ENCODE data around the gene CYLD. TPM values are rescaled to one million over a fixed set of nuclear protein-coding genes. Genes with fewer than 3 reads are reported as not detected.

CYLD gene
- total RNA-seq, 4 donors from 2014 or later, result 5.2 to 56.5 (median 34.1) TPM

- intact Hi-C loops (cut with DNase I; ENCODE audit: low total_unique reads) (no loop called here), in situ Hi-C loops (cut with MboI; ENCODE audit: low pct_ligation_motif_present in 1 of 4, low pct_unique_long_range_greater_than_20kb in 1 of 4, low sequenced_read_pairs in 3 of 4) (no loop called here)
- no peak overlapping the region for H3K4me3 ChIP-seq
- TF ChIP-seq POLR2AphosphoS5 (IDR thresholded peaks at IDR 0.05), result no peak
- no peak for TF ChIP-seq EP300 (IDR thresholded peaks at IDR 0.05; ENCODE audit: low read depth)
- no peak for TF ChIP-seq CTCF (IDR thresholded peaks at IDR 0.05)
- no peak for TF ChIP-seq POLR2A (IDR thresholded peaks at IDR 0.05)
- peaks cover 0 to 11% of the 10 kb centered on the region in 2 donors for H3K9me3 ChIP-seq
- peaks cover 0 to 19% (median 0%) of the 10 kb centered on the region in 4 donors for H3K4me1 ChIP-seq
- no peak overlapping the region for H3K27ac ChIP-seq
- no peak for DNase-seq
- peaks cover 0 to 28% (median 4%) of the 10 kb centered on the region in 4 donors for H3K36me3 ChIP-seq
- 81 to 86% methylated on average over 3 of the region's 3 CpGs for WGBS, 2 donors (ENCODE audit: low coverage in 1 of 2)
- H3K27me3 ChIP-seq, result no peaks in the 10 kb centered on the region
These were observed 20.4 kb downstream of the CYLD start for GRCh38 chr16:50762241-50762640.

- no peaks in the 10 kb centered on the region for H3K27me3 ChIP-seq
- 89 to 90% methylated on average over 2 of the region's 2 CpGs for WGBS, 2 donors (ENCODE audit: low coverage in 1 of 2)
- peaks cover 0 to 28% (median 4%) of the 10 kb centered on the region in 4 donors for H3K36me3 ChIP-seq
- no peak for DNase-seq
- TF ChIP-seq POLR2AphosphoS5 (IDR thresholded peaks at IDR 0.05) (no peak), CTCF (IDR thresholded peaks at IDR 0.05) (no peak), POLR2A (IDR thresholded peaks at IDR 0.05) (no peak), EP300 (IDR thresholded peaks at IDR 0.05; ENCODE audit: low read depth) (no peak)
- H3K4me1 ChIP-seq, result peaks cover 0 to 19% (median 0%) of the 10 kb centered on the region in 4 donors
- in situ Hi-C loops (cut with MboI; ENCODE audit: low pct_ligation_motif_present in 1 of 4, low pct_unique_long_range_greater_than_20kb in 1 of 4, low sequenced_read_pairs in 3 of 4) (no loop called here), intact Hi-C loops (cut with DNase I; ENCODE audit: low total_unique reads) (no loop called here)
- H3K9me3 ChIP-seq, result peaks cover 0 to 11% of the 10 kb centered on the region in 2 donors
- H3K4me3 ChIP-seq, result no peak overlapping the region
- H3K27ac ChIP-seq, result no peak overlapping the region
These were observed 21.3 kb downstream of the CYLD start for GRCh38 chr16:50763211-50763610.

- in situ Hi-C loops (cut with MboI; ENCODE audit: low pct_ligation_motif_present in 1 of 4, low pct_unique_long_range_greater_than_20kb in 1 of 4, low sequenced_read_pairs in 3 of 4), result no loop called here
- H3K27me3 ChIP-seq, result no peaks in the 10 kb centered on the region
- intact Hi-C loops (cut with DNase I; ENCODE audit: low total_unique reads), result no loop called here
These were observed 23.4 kb downstream of the CYLD start for GRCh38 chr16:50765260-50765659.

GRCh38 chr16:50765861-50766260 lies 24.0 kb downstream of the CYLD start:
- no peak for DNase-seq
- peaks cover 0 to 16% (median 0%) of the 10 kb centered on the region in 4 donors for H3K4me1 ChIP-seq
- in situ Hi-C loops (cut with MboI; ENCODE audit: low pct_ligation_motif_present in 1 of 4, low pct_unique_long_range_greater_than_20kb in 1 of 4, low sequenced_read_pairs in 3 of 4), result no loop called here
- H3K27ac ChIP-seq, result no peak overlapping the region
- H3K9me3 ChIP-seq, result peaks cover 0 to 11% of the 10 kb centered on the region in 2 donors
- TF ChIP-seq POLR2AphosphoS5 (IDR thresholded peaks at IDR 0.05) (no peak), POLR2A (IDR thresholded peaks at IDR 0.05) (no peak), EP300 (IDR thresholded peaks at IDR 0.05; ENCODE audit: low read depth) (no peak), CTCF (IDR thresholded peaks at IDR 0.05) (no peak)
- no peaks in the 10 kb centered on the region for H3K27me3 ChIP-seq
- peaks cover 0 to 28% (median 4%) of the 10 kb centered on the region in 4 donors for H3K36me3 ChIP-seq
- H3K4me3 ChIP-seq, result no peak overlapping the region
- intact Hi-C loops (cut with DNase I; ENCODE audit: low total_unique reads), result no loop called here
- 79 to 94% methylated on average over 1 of the region's 1 CpG for WGBS, 2 donors (ENCODE audit: low coverage in 1 of 2)

More at GRCh38 chr16:50765260-50765659, 23.4 kb downstream of the CYLD start:
- Histone ChIP-seq H3K27ac (no peak overlapping the region), H3K9me3 (peaks cover 0 to 11% of the 10 kb centered on the region in 2 donors), H3K4me3 (no peak overlapping the region), H3K4me1 (peaks cover 0 to 16% (median 0%) of the 10 kb centered on the region in 4 donors), H3K36me3 (peaks cover 0 to 28% (median 4%) of the 10 kb centered on the region in 4 donors)
- no peak for TF ChIP-seq EP300 (IDR thresholded peaks at IDR 0.05; ENCODE audit: low read depth)
- TF ChIP-seq POLR2AphosphoS5 (IDR thresholded peaks at IDR 0.05), result no peak
- TF ChIP-seq CTCF (IDR thresholded peaks at IDR 0.05), result no peak
- no peak for TF ChIP-seq POLR2A (IDR thresholded peaks at IDR 0.05)
- no peak for DNase-seq
- 79 to 100% methylated on average over 1 of the region's 1 CpG for WGBS, 2 donors (ENCODE audit: low coverage in 1 of 2)

Measured in transverse colon (tissue), 4 donors.